Measurements from ENCODE around the gene FGFR2. TPM values are rescaled to one million over a fixed set of nuclear protein-coding genes. Genes with fewer than 3 reads are reported as not detected.

The FGFR2 gene
- total RNA-seq, 1 experiment from 2014 or later: 135 TPM

- H3K36me3 Mint-ChIP-seq (ENCODE audit: insufficient read depth in 1 of 3, low read depth in 3 of 3): no peaks in the 10 kb centered on the region; a peak in 2 of 7 replicates
- Histone ChIP-seq H2BK5ac (ENCODE audit: insufficient read length, low read length) (no peak overlapping the region), H3K79me2 (ENCODE audit: insufficient read depth, low read length) (no peaks in the 10 kb centered on the region), H3K27ac (ENCODE audit: insufficient read length, low read depth, low read length) (no peak overlapping the region), H3K4me1 (ENCODE audit: insufficient read depth, low read length) (no peaks in the 10 kb centered on the region), H4K20me1 (ENCODE audit: control insufficient read depth, insufficient read depth, insufficient read length) (no peaks in the 10 kb centered on the region), H2AK5ac (ENCODE audit: insufficient read length, low read length) (no peak overlapping the region), H3K4ac (ENCODE audit: low read depth, low read length) (no peak overlapping the region), H3K27me3 (ENCODE audit: insufficient read depth, low read length) (no peaks in the 10 kb centered on the region), H3K14ac (ENCODE audit: insufficient read depth, low read length) (no peak overlapping the region; the same call in 1 of the 2 replicates), H3K79me1 (ENCODE audit: insufficient read depth, low read depth, low read length, poor library complexity, severe bottlenecking) (no peaks in the 10 kb centered on the region), H3K9ac (ENCODE audit: extremely low read depth, insufficient read length, low read length) (no peak overlapping the region), H2BK15ac (ENCODE audit: low read depth, low read length) (no peak overlapping the region), H3K18ac (ENCODE audit: insufficient read length, low read depth, low read length) (no peak overlapping the region), H4K8ac (replicated peaks; ENCODE audit: insufficient read length, low read depth, low read length) (no peak overlapping the region), H3K56ac (ENCODE audit: insufficient read length, low read depth, low read length) (no peak overlapping the region), H3K23ac (ENCODE audit: insufficient read length, low read depth, low read length) (no peak overlapping the region), H3T11ph (ENCODE audit: low read length) (no peak overlapping the region), H2BK12ac (ENCODE audit: insufficient read length, low read depth, low read length) (no peak overlapping the region), H4K91ac (ENCODE audit: insufficient read length, low read depth, low read length) (no peak overlapping the region), H3K23me2 (ENCODE audit: insufficient read length, low read depth, low read length, poor library complexity, severe bottlenecking) (no peaks in the 10 kb centered on the region), H3K9me3 (ENCODE audit: control insufficient read depth, low read depth, low read length) (no peaks in the 10 kb centered on the region), H2BK120ac (ENCODE audit: low read depth, low read length, poor library complexity, severe bottlenecking) (no peak overlapping the region), H3K4me2 (ENCODE audit: insufficient read depth, insufficient read length, low read length) (no peak overlapping the region), H2BK20ac (ENCODE audit: low read depth, low read length, poor library complexity, severe bottlenecking) (no peak overlapping the region), H2AFZ (ENCODE audit: low read length) (no peak overlapping the region), H4K5ac (ENCODE audit: insufficient read length, low read depth, low read length) (no peak overlapping the region)
- peaks cover 17 to 30% of the 10 kb centered on the region in 2 experiments for H3K4me1 Mint-ChIP-seq
- WGBS (ENCODE audit: extremely low coverage, insufficient read length, low lambda C conversion rate): no CpG with 5 or more reads among the region's 7 CpGs
- H3K4me3 Mint-ChIP-seq: no peak overlapping the region
- H3K27me3 Mint-ChIP-seq (ENCODE audit: low read depth): no peaks in the 10 kb centered on the region; the same call in 1 of the 2 replicates
- H3K9me3 Mint-ChIP-seq: no peaks in the 10 kb centered on the region; a peak in 2 of 5 replicates
- no peak for TF ChIP-seq CTCF (conservative IDR thresholded peaks at IDR 0.05)
- DNase-seq: no peak
- no peak overlapping the region for H3K27ac Mint-ChIP-seq
Measured at GRCh38 chr10:121433965-121434364, 164.3 kb downstream of the FGFR2 start.

Measured in H9 (cell line).